ENCODE measurements around the gene SEMA6D.

Gene SEMA6D

DNA sequence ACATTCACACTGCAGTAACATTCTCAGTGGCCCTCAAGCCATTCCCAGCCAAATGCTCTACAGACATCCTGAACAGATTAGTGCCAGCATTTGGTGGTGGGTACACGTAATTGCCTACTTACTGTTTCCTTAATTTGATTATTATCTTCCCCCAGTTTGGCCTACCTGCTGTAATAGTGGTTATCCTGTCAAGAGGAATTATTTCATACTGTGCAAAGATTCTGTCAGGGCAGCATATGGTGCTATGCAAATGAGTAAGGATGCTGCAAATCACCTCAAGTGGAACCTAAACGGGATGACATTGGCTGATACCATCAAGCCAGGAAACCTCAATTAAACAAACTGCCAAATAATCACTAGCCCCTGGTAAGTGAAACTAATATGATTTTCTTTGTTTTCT lies 88.7 kb downstream of the SEMA6D start:
- Histone ChIP-seq H3K4me2 (ENCODE audit: insufficient read depth, low read length) (no peak overlapping the region), H3K27ac (ENCODE audit: low read length) (no peak overlapping the region), H2AFZ (ENCODE audit: low read depth, low read length) (no peak overlapping the region), H3K9ac (ENCODE audit: low read depth, low read length) (no peak overlapping the region), H3K9me3 (ENCODE audit: insufficient read depth, low read length, severe bottlenecking) (no peaks in the 10 kb centered on the region), H3K36me3 (ENCODE audit: insufficient read depth, low read length) (no peaks in the 10 kb centered on the region), H3K79me2 (ENCODE audit: insufficient read depth, low read length) (no peaks in the 10 kb centered on the region), H3K27me3 (ENCODE audit: insufficient read depth, low read length, poor library complexity) (no peaks in the 10 kb centered on the region), H3K4me3 (ENCODE audit: low read depth in 1 of 2, low read length in 2 of 2) (no peak overlapping the region), H4K20me1 (ENCODE audit: insufficient read depth, low read length) (no peaks in the 10 kb centered on the region), H3K4me1 (ENCODE audit: insufficient read depth, low read length) (no peaks in the 10 kb centered on the region)
- ATAC-seq (ENCODE audit: insufficient read depth, low read depth) (no peak), DNase-seq (no peak)
- TF ChIP-seq EZH2 (IDR thresholded peaks at IDR 0.05; ENCODE audit: borderline replicate concordance, low read depth, low read length, severe bottlenecking): no peak
- TF ChIP-seq, protein P1, sequence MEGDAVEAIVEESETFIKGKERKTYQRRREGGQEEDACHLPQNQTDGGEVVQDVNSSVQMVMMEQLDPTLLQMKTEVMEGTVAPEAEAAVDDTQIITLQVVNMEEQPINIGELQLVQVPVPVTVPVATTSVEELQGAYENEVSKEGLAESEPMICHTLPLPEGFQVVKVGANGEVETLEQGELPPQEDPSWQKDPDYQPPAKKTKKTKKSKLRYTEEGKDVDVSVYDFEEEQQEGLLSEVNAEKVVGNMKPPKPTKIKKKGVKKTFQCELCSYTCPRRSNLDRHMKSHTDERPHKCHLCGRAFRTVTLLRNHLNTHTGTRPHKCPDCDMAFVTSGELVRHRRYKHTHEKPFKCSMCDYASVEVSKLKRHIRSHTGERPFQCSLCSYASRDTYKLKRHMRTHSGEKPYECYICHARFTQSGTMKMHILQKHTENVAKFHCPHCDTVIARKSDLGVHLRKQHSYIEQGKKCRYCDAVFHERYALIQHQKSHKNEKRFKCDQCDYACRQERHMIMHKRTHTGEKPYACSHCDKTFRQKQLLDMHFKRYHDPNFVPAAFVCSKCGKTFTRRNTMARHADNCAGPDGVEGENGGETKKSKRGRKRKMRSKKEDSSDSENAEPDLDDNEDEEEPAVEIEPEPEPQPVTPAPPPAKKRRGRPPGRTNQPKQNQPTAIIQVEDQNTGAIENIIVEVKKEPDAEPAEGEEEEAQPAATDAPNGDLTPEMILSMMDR (IDR thresholded peaks at IDR 0.05; ENCODE audit: borderline replicate concordance, extremely low read depth, low read length, poor library complexity, severe bottlenecking): no peak

DNA sequence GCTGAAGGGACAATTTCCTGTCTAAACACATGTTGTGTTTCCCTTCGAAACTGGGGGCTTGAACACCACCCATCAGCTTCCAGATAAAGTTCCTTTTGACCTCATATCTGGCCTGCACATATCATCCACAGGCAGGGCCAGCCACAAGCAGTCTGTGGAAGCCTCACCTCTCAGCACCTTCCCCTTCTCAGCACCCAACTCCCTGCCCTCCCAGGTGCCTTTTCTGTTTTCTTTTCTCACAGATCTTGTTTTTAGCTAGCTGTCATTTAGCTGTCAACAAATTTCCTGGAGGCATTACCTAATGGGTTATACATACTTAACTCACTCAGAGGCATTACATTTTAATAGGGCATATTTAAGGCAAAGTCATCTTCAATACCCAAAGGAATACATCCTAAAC lies 93.9 kb downstream of the SEMA6D start:
- no peak for DNase-seq
- Histone ChIP-seq H3K4me2 (ENCODE audit: insufficient read depth, low read length) (no peak overlapping the region), H3K9me3 (ENCODE audit: insufficient read depth, low read length, severe bottlenecking) (no peaks in the 10 kb centered on the region), H3K36me3 (ENCODE audit: insufficient read depth, low read length) (no peaks in the 10 kb centered on the region), H3K9ac (ENCODE audit: low read depth, low read length) (no peak overlapping the region), H3K27ac (ENCODE audit: low read length) (no peak overlapping the region), H3K27me3 (ENCODE audit: insufficient read depth, low read length, poor library complexity) (no peaks in the 10 kb centered on the region), H3K79me2 (ENCODE audit: insufficient read depth, low read length) (no peaks in the 10 kb centered on the region), H3K4me3 (ENCODE audit: low read depth in 1 of 2, low read length in 2 of 2) (no peak overlapping the region), H4K20me1 (ENCODE audit: insufficient read depth, low read length) (no peaks in the 10 kb centered on the region), H3K4me1 (ENCODE audit: insufficient read depth, low read length) (no peaks in the 10 kb centered on the region), H2AFZ (ENCODE audit: low read depth, low read length) (no peak overlapping the region)
- no peak for ATAC-seq (ENCODE audit: insufficient read depth, low read depth)
- no peak for TF ChIP-seq EZH2 (IDR thresholded peaks at IDR 0.05; ENCODE audit: borderline replicate concordance, low read depth, low read length, severe bottlenecking)
- TF ChIP-seq, protein P1 (IDR thresholded peaks at IDR 0.05; ENCODE audit: borderline replicate concordance, extremely low read depth, low read length, poor library complexity, severe bottlenecking): no peak

DNA sequence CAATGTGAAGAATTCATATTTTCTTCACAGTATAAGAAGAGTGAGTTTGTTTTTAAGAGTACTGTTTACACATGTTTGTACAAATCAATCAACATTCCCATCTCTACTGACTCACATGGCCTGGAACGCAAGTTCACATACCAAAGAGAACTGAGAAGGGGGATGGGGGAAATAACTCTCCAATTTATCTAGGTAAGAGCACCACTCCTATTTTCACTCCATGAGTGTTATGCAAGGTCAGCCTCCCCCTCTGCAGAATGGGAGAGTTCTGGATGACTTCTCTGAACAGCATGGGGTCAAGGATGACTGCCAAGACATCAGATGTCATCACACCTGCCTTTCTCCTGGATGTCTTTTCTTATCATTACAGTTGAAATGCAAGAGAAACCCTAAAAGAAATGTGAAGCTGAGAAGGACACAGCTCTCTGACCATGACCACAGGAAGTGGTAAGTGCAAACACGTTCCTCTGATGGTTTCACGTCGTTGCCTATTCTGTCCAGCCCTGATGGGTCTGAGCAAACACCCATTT lies 95.2 kb downstream of the SEMA6D start:
- Histone ChIP-seq H4K20me1 (ENCODE audit: insufficient read depth, low read length) (no peaks in the 10 kb centered on the region), H3K4me3 (ENCODE audit: low read depth in 1 of 2, low read length in 2 of 2) (no peak overlapping the region), H3K36me3 (ENCODE audit: insufficient read depth, low read length) (no peaks in the 10 kb centered on the region), H3K9me3 (ENCODE audit: insufficient read depth, low read length, severe bottlenecking) (no peaks in the 10 kb centered on the region), H3K27ac (ENCODE audit: low read length) (no peak overlapping the region), H3K9ac (ENCODE audit: low read depth, low read length) (no peak overlapping the region), H3K27me3 (ENCODE audit: insufficient read depth, low read length, poor library complexity) (no peaks in the 10 kb centered on the region), H3K4me1 (ENCODE audit: insufficient read depth, low read length) (no peaks in the 10 kb centered on the region), H3K79me2 (ENCODE audit: insufficient read depth, low read length) (no peaks in the 10 kb centered on the region), H2AFZ (ENCODE audit: low read depth, low read length) (no peak overlapping the region), H3K4me2 (ENCODE audit: insufficient read depth, low read length) (no peak overlapping the region)
- DNase-seq (no peak), ATAC-seq (ENCODE audit: insufficient read depth, low read depth) (no peak)
- no peak for TF ChIP-seq EZH2 (IDR thresholded peaks at IDR 0.05; ENCODE audit: borderline replicate concordance, low read depth, low read length, severe bottlenecking)
- TF ChIP-seq, protein P1 (IDR thresholded peaks at IDR 0.05; ENCODE audit: borderline replicate concordance, extremely low read depth, low read length, poor library complexity, severe bottlenecking): no peak

All from DND-41 (cell line).